ENCODE data around the gene KCNE4.

- no peak for TF ChIP-seq CTCF (conservative IDR thresholded peaks at IDR 0.05 in 1 of 2, IDR thresholded peaks at IDR 0.05 in 1 of 2; ENCODE audit: low read depth in 1 of 2, low read length in 2 of 2)
- no peak for TF ChIP-seq EZH2 (IDR thresholded peaks at IDR 0.05; ENCODE audit: low read length, missing control alignments)
These were observed 24.5 kb upstream of the KCNE4 start for GRCh38 chr2:223027442-223027841.

Data from fibroblast of lung (primary cell).